NCI-H460 (cell line): Measurements from ENCODE around the gene C1QTNF6. TPM values are rescaled to one million over a fixed set of nuclear protein-coding genes. Genes with fewer than 3 reads are reported as not detected.

Experiments used
- DNase-seq: peaks from one replicate; pipeline ENCODE4 v3.0.0-alpha.2; 2016; ENCODE audit warnings: low read depth; ENCODE audit errors: extremely low read depth
- total RNA-seq: library from RNA; depleted of rRNA; stranded (reverse); fragments of >200 nt; shearing (Covaris generic); gene quantifications from 2 replicates; pipeline ENCODE4 v1.2.3, GENCODE V29; 2014

Gene C1QTNF6
- total RNA-seq, 1 experiment from 2014 or later = 2.7 TPM

DNA sequence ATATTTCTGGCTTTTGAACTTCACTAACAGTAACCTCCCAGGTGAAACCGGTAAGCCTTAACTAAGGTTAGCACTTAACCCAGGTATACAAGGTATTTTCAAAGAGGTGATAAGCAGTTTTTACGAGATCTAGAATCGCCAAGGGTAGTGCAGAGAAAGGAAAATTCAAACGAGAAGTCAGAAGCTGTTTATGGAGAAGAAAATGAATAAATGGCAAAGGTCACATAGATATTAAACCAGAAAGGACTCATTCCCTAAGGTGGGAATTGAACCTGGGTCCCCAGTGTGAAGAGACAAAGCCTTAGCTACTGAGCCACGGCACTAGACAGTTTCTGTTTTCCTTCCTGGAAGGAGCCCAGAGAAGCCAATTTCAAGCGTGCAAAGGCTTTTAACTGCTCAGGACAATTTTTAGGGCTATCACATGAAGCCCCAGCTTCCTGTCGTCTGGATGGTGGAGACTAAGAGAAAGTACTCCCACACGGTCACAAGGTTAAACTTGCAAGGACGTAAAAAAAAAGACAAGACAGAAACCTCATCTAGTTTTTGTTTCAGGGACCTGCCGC, 5.7 kb upstream of the C1QTNF6 start:
- DNase-seq = peak; percentile 42

DNA sequence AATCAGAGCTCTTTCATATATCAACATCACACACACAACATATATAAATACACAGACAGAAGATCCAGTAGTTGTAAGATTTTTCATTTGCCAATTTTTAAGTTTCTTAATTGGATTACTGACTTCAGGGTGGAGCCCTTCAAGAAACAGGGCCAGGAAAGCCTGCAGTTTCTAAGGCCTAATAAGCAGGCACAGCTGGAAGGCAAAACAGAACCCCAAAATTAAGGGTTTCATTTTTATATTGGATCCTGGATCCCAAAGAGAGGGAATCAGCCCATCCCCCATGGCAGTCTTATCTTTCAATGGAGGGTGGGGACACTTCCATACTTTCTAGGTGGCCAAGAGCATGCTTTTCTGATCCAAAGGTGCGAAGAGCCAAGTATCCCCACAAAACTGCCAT, 4.7 kb upstream of the C1QTNF6 start:
- DNase-seq = no peak

DNA sequence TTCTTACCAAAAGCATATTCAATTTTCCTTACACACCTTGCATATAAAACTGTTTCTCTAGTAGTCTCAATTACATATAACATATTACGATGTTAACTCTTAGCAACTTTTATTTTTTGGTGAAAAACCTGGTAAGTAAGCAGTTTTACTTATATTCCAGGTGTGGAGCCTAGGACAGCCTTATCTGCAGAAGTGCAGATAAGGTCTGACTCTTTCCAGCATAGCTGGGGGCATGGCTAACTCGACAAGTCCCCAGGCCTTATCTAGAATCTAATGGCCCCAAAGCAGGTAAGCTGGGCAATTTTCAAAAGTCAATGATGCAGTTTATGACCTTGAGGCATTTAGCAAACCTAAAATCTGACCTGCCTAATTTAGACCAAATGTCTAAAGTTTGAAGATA, 4.2 kb upstream of the C1QTNF6 start:
- DNase-seq = no peak

DNA sequence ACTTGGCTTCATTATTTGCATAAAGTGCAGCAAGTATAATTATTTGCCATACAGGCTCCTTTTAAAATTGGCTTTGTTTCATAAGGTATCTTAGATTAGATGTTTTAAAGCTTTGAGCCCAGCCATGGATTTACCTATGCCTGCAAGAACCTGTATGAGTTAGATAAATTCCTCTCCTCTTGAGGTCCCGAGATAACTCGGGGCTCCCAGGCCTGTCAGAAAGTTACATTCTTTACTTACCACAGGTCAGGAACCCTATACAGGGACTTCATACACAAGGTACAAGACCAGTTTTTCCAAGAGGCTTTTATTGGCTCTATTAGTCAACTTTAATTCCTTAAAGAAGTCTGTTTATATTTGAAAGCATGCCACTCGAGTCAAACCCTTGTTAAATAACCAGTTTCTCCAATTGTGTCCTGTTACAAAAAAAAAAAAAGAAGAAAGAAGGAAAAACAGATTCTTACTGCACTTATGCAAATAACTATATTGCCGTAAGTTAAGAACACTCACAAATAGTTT, 2.3 kb upstream of the C1QTNF6 start:
- DNase-seq = no peak

DNA sequence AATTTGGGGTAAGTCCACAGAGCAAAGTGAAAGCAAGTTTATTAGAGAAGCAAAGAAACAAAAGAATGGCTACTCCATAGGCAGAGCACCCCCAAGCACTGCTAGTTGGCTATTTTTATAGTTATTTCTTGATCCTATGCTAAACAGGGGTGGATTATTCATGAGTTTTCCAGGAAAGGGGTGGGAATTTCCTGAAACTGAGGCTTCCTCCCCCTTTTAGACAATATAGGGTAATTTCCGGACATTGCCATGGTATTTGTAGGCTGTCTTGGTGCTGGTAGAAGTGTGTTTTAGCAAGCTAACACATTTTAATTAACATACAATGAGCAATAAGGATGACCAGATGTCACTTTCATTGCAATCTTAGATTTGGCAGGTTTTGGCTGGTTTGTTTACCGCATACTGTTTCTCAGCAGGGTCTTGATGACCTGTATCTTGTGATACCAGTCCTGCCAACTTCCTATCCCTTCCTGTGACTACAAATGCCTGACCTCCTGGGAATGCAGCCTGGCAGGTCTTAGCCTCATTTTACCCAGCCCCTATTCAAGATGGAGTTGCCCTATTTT, 937 bp upstream of the C1QTNF6 start:
- DNase-seq = no peak

DNA sequence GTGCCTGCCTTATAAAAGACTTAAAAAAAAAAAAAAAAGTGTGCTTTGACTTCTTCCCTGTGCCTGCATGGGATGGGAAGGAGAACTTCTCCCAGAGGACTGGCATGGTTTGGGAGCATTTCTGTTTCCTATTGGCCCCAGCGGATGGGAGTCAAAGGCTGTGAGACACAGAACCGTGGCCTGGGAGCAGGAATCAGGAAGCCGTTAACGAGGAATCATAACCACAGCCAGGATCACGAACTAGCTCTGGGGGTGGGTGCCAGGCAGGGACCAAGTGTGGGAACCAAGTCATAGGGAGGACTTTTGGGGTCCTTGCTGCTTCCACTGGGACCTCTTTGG, 526 bp downstream of the C1QTNF6 start:
- DNase-seq = no peak

DNA sequence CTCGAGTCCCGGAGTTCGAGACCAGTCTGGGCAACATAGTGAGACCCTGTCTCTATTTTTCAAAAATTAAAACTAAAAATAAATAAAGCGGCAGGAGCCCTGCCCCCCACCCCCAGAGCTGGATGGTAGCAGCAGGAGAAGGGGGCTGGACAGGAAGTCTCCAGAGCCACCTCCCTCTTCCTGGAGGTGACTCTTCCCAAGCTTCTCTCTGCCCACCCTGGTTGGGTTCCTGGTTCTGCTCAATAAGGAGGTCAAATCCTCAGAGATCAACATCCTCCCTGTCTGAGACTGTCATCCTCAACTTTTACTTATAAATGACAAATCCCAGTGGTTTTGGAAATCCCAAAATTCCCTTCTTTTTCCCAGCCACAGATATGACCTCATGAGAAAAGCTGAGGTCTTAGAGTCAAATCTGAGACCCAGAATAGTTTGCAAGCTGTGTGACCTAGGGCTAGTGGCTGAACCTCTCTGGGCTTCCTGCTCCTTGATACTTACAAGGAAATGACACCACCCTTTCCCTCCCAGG, 987 bp downstream of the C1QTNF6 start:
- DNase-seq = no peak

DNA sequence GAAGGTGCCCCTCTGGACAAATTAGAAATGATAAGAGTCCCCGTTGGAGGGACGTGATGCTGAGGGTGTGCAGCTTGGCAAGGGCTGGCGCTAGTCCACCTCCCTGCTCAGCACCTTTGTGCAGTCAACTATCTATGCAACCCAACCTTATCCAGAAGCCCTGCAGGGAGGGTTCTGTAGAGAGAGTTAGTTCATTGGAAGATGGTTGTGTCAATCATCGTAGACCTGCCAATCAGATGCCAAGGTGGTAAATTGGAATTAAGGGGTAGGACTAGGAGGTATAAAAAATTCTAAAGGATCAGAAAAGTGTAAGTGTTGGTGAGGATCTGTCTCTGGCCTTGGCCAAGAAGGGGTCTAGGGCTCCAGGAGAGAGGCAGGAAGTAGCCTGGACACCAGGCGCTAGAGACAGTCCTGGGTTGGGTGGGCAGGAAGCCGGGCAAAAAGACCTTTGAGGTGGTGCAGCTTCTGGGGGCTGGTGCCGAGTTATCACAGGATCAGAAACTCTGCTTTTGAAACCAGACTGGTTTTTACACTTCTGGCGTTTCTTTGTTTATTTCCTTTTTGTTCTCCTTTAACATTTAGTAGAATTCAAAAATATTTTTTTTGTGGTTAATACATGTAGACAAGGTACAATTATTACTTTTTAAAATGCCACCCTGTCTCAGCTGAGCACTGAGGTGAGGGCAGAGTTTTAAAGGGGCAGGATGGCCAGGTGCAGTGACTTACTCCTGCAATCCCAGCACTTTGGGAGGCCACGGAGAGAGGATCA, 1.6 kb downstream of the C1QTNF6 start:
- DNase-seq = peak; percentile 64

DNA sequence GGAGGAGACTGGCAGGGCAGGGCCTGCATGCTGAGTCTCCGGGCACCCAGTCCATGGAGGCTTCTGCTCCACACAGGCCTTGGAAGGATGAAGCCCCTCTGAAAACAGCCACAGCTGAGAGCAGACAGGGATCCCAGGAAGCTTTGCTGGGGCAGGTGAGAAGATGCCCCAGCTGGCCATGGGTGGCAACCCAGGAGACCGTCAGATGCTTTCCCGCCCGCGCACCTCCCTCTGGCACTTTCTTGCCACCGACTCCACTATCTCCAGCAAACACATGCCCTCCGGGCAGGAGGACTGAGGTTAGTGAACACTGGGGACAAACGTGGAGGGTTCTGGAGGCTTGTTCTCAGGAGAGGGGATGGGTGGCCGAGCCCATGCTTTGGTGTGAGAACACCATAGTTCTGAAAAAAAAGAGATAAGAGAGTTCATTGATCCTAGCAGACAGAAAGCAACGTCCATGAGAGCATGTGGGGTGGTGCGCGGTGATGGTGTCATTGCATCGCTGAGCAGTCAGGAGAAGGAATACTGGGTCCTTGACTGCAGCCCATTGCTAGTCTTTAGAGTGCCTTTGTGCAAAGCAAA, 2.3 kb downstream of the C1QTNF6 start:
- DNase-seq = no peak

DNA sequence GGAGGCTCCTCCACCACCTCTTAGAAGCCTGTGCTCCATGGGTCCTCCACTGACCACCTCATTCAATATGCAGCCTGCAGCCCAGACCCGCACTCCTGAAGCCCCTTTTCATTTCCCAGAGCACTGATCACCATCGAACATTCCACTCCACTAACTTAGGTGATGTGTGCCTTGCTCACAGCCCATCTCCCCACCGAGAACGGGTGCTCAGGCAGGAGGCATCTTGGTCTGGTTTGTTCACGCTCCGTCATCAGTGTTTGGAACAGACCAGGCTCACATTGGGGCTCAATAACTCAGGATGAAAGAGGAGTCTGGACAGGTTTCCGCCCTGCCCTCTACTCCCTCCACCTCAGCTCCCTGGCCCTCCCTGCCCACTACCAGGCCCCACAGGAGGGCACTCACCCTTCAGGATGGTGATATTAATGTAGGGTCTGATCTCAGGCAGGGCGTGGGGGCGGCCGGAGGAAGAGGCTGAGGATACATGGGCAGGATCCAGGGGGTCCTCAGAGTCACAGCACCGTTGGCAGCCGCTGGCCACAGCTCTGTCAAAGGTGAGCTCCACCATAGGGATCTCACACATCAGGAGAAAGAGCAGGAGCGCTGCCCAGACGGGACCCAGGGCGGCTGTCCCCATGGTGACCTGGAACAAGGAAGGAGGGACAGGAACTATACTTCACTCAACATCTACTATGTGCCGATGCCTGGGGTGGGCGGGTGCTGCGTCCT, 3.1 kb downstream of the C1QTNF6 start:
- DNase-seq = no peak

DNA sequence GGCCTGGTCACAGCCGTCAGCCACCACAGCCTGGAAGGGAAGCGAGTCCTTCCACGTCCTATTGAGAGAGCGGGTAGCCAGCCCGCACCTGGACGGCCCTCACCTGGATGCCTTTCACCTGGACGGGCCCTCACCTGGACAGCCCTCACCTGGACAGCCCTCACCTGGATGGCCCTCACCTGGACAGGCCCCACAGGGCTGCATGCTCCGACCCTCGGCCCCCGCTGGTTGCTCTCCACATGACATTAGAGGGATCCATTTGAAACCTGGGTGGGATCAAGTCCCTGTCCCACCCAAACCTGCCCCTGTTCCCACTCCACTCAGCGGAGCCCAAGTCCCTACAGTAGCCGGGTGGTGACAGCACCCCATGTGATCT, 3.7 kb downstream of the C1QTNF6 start:
- no peak for DNase-seq

DNA sequence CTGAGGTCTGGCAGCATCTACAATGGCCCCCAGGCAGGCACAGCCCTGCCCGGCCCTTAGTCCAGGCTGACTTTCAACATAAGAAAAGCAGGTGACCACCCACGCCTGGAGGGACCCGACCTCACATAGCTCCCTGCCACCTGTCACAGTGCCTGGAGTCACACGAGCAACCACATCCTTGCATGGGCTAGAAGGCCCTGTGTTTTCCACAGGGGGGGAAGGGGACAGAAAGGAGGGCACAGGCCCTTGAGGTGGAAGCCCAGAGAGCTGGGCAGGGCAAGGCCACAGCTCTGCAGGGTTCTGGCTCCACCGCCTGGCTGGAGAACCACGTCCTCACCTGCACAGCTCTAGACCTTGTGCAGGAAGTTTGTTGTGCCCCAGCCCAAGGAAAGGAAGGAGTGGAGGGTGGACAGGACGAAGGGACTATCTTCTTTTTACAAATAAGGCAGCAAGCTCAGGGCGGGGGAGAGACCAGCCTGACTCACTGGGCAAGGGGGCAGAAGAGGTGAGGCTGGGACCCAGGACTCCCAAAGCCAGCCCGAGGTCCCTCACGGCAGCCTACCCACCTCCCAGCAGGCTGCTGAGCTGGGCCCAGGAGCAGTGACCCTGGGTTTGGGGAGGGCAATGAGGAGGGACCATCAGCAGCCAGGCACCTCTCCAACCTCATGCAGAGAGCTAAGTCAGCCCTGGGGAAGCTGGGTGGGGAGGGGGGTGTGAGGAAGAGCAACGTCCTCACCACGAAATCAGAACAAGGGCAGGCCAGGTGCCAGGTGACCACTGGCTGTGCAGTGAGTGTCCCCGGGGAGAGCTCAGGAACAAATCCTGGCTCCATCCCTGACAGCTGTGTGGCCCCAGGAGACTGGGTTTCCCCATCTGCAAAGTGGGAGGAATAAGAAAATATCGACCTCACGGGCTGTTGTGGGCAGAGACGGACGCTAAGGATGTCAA, 4.3 kb downstream of the C1QTNF6 start:
- no peak for DNase-seq

DNA sequence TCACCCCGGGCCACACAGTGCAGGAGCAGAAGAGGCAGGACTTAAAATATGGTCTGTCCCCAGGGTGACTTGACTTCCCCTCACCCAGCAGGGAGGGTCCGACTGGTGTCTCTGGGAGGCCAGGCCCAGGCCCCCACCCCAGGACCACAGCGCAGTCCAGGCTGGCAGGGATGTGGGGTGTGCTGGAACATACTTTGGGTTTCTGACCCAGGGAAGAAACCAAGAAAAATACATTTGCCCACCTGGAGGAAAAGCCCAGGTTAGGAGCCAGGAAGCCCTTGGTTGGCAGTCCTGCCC, 5.2 kb downstream of the C1QTNF6 start:
- no peak for DNase-seq

DNA sequence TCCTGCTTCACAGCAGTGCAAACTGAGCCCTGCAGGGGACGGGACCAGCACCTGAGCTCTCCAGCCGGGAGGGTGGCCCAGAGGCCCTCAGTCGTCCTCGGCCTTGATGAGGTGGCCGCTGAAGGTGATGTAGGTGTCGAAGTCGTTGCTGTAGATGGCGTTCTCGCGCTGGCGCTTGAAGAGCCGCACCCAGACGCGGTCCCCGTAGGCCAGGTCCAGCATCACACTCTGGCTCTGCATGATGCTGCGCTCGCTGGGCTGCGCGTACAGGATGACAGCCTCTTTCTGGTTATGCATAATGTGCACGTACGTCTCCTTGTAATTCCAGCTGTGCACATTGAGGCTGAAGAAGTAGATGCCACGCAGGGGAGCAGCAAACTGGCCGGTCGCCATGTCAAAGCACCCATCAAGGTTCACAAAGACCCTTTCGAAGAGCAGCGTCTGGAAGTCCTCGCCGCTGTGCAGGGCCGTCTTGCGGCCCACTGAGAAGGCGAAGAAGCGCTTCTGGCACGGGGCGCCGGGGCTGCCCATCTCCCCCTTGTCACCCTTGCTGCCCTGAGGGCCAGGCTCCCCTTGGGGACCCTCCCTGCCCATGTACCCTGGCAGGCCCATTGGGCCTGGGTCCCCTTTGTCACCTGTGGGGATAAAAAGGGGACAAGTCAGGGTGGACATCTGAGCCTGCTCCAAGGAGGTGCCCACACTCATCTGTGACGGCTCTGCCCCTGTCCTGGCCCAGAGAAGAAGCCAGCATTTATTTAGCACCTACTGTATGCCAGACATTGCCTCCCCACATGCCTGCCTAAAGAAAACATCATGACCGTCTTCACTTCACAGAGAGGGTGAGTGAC, 5.7 kb downstream of the C1QTNF6 start:
- DNase-seq = no peak

DNA sequence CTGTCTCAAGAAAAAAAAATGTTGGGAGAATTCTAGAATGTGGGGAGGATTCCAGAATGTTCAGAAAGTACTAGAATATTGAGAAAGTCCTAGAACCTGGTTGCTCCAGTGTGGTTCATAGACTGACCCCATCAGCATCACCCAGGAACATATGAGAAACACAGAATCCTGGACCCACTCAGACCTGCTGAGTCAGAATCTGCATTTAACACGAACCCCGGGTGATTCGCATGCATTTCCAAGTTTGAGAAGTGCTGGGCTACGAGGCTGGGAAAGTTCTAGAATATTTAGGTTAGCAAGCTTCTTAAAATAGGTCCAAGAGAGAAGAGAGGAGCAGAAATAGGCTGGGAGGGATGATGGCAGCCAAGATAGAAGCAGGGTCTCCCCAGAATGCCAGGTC, 6.4 kb downstream of the C1QTNF6 start:
- no peak for DNase-seq

DNA sequence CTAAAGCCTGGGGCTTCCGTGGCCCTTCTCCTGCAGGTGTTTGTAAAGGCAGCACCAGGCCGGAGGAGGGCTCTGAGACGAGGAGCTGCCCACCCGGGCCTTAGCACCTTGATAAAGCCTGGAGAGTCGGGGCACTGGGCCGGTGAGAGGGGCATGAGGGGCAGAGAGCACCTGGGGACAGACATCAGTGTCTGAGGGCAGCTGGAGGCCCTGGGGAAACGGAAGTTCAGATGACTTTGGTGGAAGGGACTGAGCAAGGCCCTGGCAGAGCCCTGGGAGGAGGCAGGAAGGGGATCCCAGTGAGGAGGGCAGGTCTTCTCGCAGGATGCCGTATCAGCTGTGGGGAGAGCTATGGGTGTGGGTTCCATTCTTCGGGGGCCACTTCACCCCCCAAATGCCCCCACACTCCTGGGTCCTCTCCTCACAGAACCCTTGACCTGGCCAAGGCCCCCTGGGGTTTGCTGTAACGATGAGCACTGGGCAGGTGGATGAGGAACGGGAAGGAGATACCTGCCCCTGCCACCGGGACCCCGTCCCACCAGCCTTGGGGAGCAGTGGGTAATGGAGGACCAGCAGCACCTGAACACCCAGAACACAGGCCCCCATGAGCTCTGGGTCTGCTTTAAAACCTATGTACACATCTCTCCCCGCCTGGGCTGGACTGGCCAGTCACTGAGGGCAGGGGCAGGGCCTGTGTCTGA, 7.4 kb downstream of the C1QTNF6 start:
- no peak for DNase-seq

DNA sequence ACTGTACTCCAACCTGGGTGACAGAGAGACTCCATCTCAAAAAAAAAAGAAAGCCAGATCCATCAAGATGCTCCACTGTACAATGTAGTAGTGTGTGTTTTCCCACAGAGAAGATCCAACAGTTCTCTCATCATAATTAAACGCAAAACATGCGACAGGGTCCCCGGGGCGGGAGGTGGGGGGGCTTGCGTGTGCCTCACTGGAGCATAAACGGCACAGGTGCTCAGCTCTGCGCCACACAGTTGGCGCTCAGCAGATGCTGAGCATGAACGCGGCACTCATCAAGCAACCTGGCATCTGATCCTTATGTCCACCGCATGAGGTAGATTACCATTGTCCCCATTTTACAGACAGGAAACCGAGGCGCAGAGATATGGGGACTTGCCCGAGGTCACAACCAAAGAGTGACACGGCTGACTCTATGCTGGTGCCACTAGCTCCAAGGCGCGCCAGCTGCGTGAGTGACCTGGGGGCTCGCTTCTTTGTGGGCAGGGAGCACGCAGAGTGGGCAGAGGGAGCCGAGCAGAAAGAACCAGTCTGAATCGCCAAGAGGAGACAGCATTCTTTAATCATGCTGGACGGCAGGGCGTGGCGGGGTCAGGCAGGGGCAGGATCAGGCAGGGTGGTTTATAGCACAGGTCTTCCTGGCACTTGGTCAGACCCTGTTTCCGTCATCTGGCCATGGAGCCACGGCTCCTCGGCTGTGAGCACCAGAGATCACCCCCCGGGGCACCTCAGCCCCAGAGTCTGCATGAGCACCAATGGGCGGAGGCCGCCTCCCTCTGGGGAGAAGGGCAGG, 8.2 kb downstream of the C1QTNF6 start:
- no peak for DNase-seq

DNA sequence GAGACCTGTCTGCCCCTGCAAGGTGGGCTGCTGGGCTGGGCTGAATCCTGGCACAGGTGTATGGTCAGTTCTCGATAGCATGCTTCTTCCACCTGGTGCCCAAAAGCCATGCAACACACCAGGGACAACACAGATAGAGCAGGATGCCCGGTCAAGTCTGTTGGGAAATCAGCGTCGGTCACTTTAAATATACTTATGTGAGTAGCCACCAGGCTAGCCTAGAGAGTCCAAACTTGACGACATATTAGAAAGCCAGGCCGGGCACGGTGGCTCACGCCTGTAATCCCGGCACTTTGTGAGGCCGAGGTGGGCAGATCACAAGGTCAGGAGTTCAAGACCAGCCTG, 8.9 kb downstream of the C1QTNF6 start:
- DNase-seq = no peak
